C1 segment of cervical spinal cord (tissue), 14 donors: Measurements from ENCODE around the gene APEX1.

Experiments used
- DNase-seq, 14 donors: peaks; one replicate each; lab custom pipeline; 2025; lab: John Stamatoyannopoulos, UW

Gene APEX1

DNA sequence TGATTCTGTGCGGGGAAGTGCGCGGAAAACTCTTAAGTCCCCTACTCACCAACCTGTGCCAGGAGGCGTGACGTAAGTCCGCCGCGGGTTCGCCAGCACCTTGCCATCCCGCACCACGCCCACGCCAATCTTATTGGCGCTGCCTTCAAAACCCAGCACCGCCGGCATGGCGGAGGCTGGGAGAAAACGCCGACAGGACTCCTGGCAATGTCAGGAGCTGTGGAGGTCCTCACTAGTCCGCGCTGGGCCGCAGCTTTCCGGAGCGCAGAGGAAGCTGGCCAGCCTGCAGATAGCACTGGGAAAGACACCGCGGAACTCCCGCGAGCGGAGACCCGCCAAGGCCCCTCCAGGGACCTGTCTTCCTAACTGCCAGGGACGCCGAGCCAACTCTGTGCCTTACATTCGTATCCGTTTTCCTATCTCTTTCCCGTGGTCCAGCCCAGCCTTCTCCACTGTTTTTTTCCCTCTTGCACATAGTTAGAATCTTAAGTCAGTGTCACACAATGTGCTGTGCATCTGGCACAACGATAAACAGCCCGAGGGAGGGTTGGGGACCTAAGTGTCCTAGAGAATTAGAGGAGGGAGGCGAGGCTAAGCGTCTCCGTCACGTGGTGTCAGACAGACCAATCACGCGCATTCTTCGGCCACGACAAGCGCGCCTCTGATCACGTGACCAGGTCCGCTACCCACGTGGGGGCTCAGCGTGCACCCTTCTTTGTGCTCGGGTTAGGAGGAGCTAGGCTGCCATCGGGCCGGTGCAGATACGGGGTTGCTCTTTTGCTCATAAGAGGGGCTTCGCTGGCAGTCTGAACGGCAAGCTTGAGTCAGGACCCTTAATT lies at the start of gene APEX1, which contains the start of gene OSGEP:
Gene APEX1, plus strand, starts transcription at position 711 of the 839 bp plus-strand sequence. CDS start 420 bp downstream, outside the sequence.
Gene OSGEP, minus strand, starts transcription at position 297 of the 839 bp plus-strand sequence. Its CDS starts 129 bp downstream, at position 168.
- DNase-seq: peak; percentile 80 to 98 (median 97)

DNA sequence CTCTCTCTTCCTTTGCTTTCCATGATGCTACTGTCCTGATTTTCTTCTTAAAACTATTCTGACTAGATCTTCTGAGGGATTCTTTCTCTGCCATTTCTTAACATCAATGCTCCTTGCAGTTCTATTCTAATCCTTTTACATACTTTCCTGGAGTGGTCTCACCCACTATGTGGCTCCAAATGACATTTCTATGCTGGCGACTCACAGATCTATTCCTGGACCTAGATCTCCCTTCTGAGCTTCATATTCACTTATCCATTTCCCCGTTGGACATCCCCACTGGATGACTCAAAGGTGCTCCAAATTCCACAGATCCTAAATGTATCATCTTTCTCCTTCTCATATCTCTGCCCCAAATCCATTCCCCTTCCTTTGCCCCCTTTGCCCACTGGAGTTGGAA lies 45.8 kb upstream of the APEX1 start:
- no peak for DNase-seq

DNA sequence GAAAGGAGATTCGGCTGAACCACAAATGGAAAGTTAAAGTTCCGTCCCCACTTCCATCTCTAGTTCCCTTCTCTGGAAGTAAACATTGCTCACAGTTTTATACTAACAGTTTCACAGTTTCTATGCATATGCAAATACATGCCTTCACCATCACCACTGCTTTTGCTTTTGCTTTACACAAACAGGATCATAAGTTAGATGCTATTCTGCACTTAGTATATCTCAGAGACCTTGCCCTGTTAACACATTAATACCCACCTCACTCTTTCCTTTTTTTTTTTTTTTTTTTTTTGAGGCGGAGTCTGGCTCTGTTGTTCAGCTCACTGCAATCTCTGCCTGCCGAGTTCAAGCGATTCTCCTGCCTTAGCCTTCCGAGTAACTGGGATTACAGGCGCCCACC lies 42.6 kb upstream of the APEX1 start:
- DNase-seq: no peak

DNA sequence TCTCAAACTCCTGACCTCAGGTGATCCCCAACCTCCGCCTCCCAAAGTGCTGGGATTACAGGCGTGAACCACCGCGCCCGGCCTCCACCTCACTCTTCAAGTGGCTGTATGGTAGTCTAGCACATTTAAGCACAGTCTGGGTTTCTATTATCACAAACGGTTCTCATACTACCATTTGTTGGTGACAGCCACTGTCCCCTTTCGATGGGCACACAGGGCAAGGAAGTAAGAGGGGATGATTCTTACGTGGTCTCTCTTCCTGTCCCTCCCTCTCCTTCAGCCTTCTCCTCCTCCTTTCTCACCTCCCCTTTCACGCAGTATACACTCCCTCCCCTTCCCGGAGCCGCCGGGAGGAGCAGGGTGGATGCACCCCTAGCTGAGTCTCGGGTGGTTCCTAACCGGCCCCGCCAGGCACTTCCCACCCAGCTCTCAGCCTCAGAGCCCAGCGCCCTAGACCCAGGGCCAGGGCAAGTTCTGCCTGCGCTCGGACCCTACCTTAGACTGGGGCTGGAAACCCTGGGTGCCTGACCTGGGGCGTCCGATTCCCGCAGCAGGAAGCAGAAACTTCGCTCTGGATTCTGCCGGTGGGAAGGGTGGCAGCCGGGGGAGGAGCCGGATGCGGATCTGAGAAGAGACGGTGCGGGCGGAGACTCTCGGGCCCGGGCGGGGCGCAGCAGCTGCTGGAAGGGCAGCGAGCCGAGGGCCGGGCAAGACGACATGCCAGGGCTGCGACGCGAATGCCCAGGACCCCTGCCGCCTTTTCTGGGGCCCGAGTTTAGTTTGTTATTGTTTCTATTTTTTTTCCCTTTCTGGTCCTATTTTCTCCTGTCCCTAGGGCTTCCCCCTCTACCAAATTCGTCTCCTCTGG lies 41.9 kb upstream of the APEX1 start, which contains the start of gene TEP1:
Gene TEP1, minus strand, starts transcription at position 626 of the 868 bp plus-strand sequence. CDS start 5,062 bp downstream, outside the sequence.
- DNase-seq: peak in 13 of 14 donors; percentile 24 to 83 (median 73)

DNA sequence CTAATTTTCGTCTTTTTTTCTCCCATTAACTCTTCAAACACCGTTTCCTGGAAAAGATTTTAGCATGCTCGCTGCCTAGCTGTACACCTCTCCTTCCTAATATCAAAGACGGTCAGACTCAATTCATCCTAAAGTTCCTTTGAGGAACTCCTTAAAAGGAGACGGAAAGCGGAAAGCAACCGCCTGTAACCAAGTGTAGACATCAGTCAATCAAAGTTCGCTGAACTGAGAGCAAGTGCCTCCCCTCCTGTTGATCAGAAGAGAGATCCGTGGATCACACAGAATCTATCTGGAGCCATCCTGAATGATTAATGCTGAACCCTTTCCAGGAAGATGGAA lies 41.3 kb upstream of the APEX1 start:
- DNase-seq: peak in 1 of 14 donors; percentile 12

- peak in 2 of 14 donors; percentile 36 to 53 for DNase-seq
Measured at GRCh38 chr14:20415782-20416206, 39.2 kb upstream of the APEX1 start.

- no peak for DNase-seq
Measured at GRCh38 chr14:20416223-20416622, 38.8 kb upstream of the APEX1 start.

GRCh38 chr14:20417250-20418186 lies 37.5 kb upstream of the APEX1 start:
- DNase-seq: no peak

GRCh38 chr14:20418501-20418909 lies 36.5 kb upstream of the APEX1 start:
- no peak for DNase-seq

- no peak for DNase-seq
Measured at GRCh38 chr14:20419419-20419818, 35.6 kb upstream of the APEX1 start.

DNA sequence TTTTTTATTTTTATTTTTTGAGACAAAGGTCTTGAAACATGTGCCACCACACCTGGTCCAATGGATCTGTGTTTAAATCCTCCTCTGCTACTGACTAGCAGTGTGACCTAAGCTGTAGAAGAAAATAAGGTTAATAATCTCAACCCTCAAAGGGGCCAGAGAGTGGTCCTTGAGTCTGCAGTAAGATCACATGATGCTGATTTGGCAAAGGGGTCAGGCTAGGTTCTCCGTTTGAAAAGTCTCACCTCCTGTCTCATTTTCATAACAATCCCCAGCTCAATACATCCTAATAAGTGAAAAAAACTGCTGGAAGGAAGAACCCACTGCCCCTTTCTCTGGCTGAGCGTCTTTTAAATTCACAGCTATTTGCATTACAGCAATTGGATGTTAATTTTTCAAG lies 33.8 kb upstream of the APEX1 start:
- DNase-seq: no peak

DNA sequence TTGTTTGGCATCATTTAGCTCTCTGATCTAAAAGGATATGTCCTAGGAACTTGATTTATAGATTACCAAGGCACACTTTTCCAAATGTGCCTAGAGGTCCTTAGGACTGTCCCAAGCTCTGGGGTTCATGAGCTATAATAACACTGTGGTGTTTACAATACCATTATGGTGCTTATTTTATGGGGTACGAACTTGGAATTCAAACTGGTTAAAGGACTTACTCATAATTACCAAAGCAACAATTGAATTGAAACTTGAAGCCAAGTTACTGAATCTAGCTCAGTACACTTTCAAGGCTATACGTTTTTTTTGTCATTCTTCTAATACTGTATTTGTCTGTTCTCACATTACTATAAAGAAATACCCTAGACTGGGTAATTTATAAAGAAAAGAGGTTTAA lies 32.1 kb upstream of the APEX1 start:
- DNase-seq: no peak

DNA sequence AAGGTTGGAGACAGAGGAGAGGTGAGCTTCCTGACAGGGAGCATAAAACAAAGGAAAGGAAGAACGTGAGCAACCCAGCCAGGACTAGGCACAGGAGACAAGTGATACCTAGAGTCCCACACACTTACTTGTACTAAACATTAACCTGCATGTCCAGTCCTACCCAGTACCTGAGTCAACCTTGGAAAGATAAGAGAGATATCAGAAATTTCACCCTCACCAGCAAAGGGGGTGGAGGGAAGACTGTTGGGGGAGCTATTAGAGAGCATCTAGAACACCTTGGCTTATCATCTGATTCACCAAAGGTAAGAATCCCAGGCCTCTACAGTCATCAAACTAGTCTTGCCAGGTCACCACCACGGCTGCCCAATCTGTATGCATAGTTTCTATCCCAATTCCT lies 30.2 kb upstream of the APEX1 start:
- DNase-seq: no peak

DNA sequence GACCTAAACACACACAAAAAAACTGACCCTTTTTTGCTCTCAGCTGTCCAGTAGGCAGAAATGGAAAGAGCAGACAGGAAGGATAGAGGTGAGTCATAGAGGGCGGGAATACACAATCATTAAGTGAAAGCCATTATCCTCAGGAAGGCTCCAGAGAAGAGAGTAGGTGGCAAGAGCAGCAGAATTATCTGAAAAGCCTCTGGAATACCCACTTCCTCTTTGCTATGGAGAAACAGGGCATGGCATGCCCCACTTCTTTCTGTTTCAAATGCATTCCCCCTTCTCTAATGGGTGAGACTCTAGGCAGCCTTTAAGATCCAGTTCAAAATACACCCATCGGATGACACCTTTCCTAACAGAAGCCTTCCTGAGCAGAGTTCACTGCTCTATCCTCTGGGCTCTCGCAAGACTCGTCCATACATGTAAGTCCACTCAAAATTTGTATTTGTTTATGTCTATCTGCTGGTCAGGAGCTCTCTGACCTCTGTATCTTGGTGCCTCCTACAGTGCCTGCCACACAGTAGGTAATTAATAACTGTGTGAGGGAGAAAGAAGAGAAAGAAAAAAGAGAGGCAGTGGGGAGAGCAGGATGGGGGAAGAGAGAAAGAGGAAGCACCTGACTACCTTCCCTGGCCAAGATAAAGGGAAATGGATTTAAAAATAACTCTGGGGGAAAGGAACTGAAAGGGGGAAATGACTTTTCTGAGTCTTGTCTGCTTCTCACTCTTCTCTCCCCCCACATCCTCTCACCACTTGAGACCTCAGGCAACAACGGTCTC lies 27.6 kb upstream of the APEX1 start:
- peak in 1 of 14 donors; percentile 14 for DNase-seq

DNA sequence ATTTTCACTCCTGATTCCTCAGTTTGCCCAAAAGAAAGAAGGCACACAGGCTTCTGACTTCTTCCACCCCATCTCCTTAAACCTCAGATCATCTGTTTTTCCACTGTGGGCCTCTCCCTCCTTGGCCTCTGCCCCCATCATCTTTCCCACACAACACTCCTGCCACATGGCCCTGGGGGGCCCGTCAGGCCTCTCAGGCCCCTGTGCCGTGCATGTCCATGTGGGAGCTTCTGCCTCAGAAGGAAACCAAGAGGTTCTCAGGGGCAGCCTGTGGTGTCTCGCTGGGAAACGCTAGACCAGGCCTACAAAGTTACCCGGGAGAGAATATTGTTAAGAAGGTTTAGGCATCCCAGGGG lies 27.0 kb upstream of the APEX1 start:
- no peak for DNase-seq

DNA sequence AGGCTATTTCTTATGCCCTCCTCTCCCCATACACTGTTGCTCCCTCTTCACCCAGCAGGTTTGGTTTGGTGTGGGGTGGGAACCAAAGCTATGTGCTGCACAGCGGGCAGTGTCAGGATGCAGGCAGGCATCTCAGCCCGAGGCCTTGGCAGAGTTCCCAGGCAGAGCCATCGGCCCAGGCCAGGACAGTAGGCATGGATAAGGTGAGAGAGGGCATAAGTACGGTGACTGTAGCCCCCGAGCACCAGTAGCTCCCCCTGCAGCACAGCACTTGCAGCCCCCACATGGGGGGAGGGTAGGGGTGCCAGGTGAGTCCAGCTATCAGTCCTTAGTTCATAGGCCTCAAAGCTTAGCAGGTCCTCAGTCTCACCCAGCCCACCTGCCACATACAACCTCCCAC lies 26.2 kb upstream of the APEX1 start:
- DNase-seq: peak in 3 of 14 donors; percentile 5 to 52 (median 28)

DNA sequence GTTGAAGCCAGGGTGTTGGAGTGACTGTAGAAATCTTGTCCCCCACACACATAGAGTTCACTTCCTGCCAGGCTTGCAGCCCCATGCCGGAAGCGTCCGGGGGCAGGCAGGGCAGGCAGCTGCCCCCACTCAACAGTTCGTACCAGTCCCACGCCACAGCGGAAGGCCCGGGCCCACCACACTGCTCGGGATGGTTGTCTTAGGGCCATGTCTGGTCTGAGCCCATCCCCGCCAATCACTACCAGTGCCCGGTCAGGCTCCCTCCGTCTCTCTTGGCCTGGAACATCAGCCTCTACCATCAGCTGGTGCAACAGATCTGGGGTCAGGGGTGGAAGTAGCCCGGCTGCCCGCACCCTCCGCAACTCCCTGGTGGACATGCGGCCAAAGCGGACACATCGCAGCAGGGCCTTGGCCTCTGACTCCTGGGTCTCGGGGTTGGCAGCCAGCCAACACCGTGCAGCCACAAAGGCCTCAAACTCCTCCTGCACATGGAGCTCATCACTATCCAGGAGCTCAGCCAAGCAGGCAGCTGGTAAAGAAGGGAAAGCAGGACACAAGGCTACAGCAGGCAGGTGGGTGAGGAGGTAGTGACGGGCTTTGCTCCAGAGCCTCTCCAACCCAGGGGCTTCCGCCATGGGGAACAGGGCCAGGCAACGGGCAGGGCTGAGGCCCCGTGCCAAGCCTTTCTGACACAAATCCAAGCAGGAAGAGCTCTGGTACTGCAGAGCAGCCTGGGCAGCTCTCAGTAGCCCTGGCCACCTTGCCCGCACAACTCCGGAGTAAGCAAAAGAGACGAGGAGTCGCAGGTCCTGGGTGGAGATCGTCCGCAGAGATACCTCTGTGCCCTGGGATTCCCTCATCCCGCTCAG lies 25.0 kb upstream of the APEX1 start:
- peak in 10 of 14 donors; percentile 4 to 99 (median 33) for DNase-seq

GRCh38 chr14:20434701-20435581 lies 20.1 kb upstream of the APEX1 start:
- peak; percentile 14 to 99 (median 70) for DNase-seq
